NCI-H446 treated with DMSO at 0.1 percent for 48 hours (cell line): ENCODE measurements around the gene CHST11.

Experiments used
- DNase-seq: peaks from one replicate; lab custom pipeline; 2025; lab: John Stamatoyannopoulos, UW

The CHST11 gene

GRCh38 chr12:104583301-104583700, 126.6 kb downstream of the CHST11 start:
- no peak for DNase-seq

GRCh38 chr12:104585448-104586055, 128.8 kb downstream of the CHST11 start:
- DNase-seq, result no peak

GRCh38 chr12:104586351-104586919, 129.7 kb downstream of the CHST11 start:
- no peak for DNase-seq

- no peak for DNase-seq
Observed at GRCh38 chr12:104588047-104588920, 131.5 kb downstream of the CHST11 start.

- no peak for DNase-seq
Observed at GRCh38 chr12:104588921-104589590, 132.3 kb downstream of the CHST11 start.

- no peak for DNase-seq
Observed at GRCh38 chr12:104590022-104590421, 133.3 kb downstream of the CHST11 start.

- DNase-seq, result no peak
Observed at GRCh38 chr12:104591257-104591885, 134.6 kb downstream of the CHST11 start.

- no peak for DNase-seq
Observed at GRCh38 chr12:104593482-104593881, 136.7 kb downstream of the CHST11 start.

- peak; percentile 76 for DNase-seq
Observed at GRCh38 chr12:104596134-104596799, 139.5 kb downstream of the CHST11 start.

- DNase-seq, result no peak
Observed at GRCh38 chr12:104596898-104597843, 140.4 kb downstream of the CHST11 start.

GRCh38 chr12:104598342-104599271, 141.9 kb downstream of the CHST11 start:
- DNase-seq, result no peak

GRCh38 chr12:104599272-104600035, 142.7 kb downstream of the CHST11 start:
- no peak for DNase-seq

- no peak for DNase-seq
Observed at GRCh38 chr12:104600036-104600712, 143.4 kb downstream of the CHST11 start.

GRCh38 chr12:104600790-104601739, 144.3 kb downstream of the CHST11 start:
- no peak for DNase-seq

- peak; percentile 33 for DNase-seq
Observed at GRCh38 chr12:104602406-104602805, 145.7 kb downstream of the CHST11 start.

GRCh38 chr12:104602896-104603295, 146.1 kb downstream of the CHST11 start:
- DNase-seq, result no peak

GRCh38 chr12:104603545-104603973, 146.8 kb downstream of the CHST11 start:
- no peak for DNase-seq
